ENCODE data around the gene DHX9.
A peak's percentile ranks its signal among the peaks of the same experiment; 100 is the strongest.

DHX9 gene

GRCh38 chr1:182803846-182804245 is 35.3 kb upstream of the DHX9 start:
- no peak overlapping the region for H3K4me3 ChIP-seq (ENCODE audit: low read depth, low read length)
- TF ChIP-seq CTCF (IDR thresholded peaks at IDR 0.05; ENCODE audit: borderline replicate concordance, insufficient read depth, low read depth, low read length) = no peak

- no peak overlapping the region for H3K4me3 ChIP-seq (ENCODE audit: low read depth, low read length)
- 0 out of 2 replicates have a peak, but pooled peaks have one; percentile 1 for TF ChIP-seq CTCF (IDR thresholded peaks at IDR 0.05; ENCODE audit: borderline replicate concordance, insufficient read depth, low read depth, low read length)
These were observed 33.0 kb upstream of the DHX9 start for GRCh38 chr1:182806015-182806678.

- no peak overlapping the region for H3K4me3 ChIP-seq (ENCODE audit: low read depth, low read length)
- no peak for TF ChIP-seq CTCF (IDR thresholded peaks at IDR 0.05; ENCODE audit: borderline replicate concordance, insufficient read depth, low read depth, low read length)
These were observed 31.2 kb upstream of the DHX9 start for GRCh38 chr1:182807907-182808306.

GRCh38 chr1:182809414-182809957 is 29.7 kb upstream of the DHX9 start:
- H3K4me3 ChIP-seq (ENCODE audit: low read depth, low read length) = no peak overlapping the region
- TF ChIP-seq CTCF (IDR thresholded peaks at IDR 0.05; ENCODE audit: borderline replicate concordance, insufficient read depth, low read depth, low read length) = no peak

- TF ChIP-seq CTCF (IDR thresholded peaks at IDR 0.05; ENCODE audit: borderline replicate concordance, insufficient read depth, low read depth, low read length) = no peak
- no peak overlapping the region for H3K4me3 ChIP-seq (ENCODE audit: low read depth, low read length)
These were observed 27.0 kb upstream of the DHX9 start for GRCh38 chr1:182811975-182812722.

GRCh38 chr1:182816863-182817262 is 22.3 kb upstream of the DHX9 start:
- no peak overlapping the region for H3K4me3 ChIP-seq (ENCODE audit: low read depth, low read length)
- TF ChIP-seq CTCF (IDR thresholded peaks at IDR 0.05; ENCODE audit: borderline replicate concordance, insufficient read depth, low read depth, low read length) = no peak

Measured in GM12875 (cell line).